Effector memory CD8-positive, alpha-beta T cell (primary cell): ENCODE data around the gene PWP2.
"Not testable (repeated sequence)": the region's sequence is repeated elsewhere in the genome, so short reads cannot be mapped to it uniquely, and the experiment has no call there.

Experiments used
- ATAC-seq: fragments of 150-1000 bp; cut with Tn5 transposase; replicated peaks from 2 replicates; pipeline ENCODE4 v1.10.0; 2021; ENCODE audit warnings: mild to moderate bottlenecking, moderate library complexity
- DNase-seq, 3 experiments: peaks; one replicate each; pipeline ENCODE4 v3.0.0; 2021
- H3K27ac Mint-ChIP-seq, 2 donors: one replicate each; pipeline ENCODE4 v1.8.0; 2022; ENCODE audit warnings: mild to moderate bottlenecking in 2 of 2, mixed read lengths in 2 of 2, moderate library complexity in 2 of 2
- H3K27me3 Mint-ChIP-seq, 2 donors: one replicate each; pipeline ENCODE4 v1.8.0; 2022; ENCODE audit warnings: mixed read lengths in 2 of 2
- H3K36me3 Mint-ChIP-seq: one replicate; pipeline ENCODE4 v1.8.0; 2022; ENCODE audit warnings: mild to moderate bottlenecking, moderate library complexity, mixed read lengths; ENCODE audit not compliant: insufficient read depth
- H3K4me1 Mint-ChIP-seq, 2 donors: one replicate each; pipeline ENCODE4 v1.8.0; 2022; ENCODE audit warnings: low read depth in 2 of 2, mixed read lengths in 2 of 2
- H3K4me3 Mint-ChIP-seq, 2 donors: one replicate each; pipeline ENCODE4 v1.8.0; 2022; ENCODE audit warnings: mild to moderate bottlenecking in 2 of 2, mixed read lengths in 2 of 2, moderate library complexity in 2 of 2
- H3K9me3 Mint-ChIP-seq, 2 donors: one replicate each; pipeline ENCODE4 v1.8.0; 2022; ENCODE audit warnings: mixed read lengths in 2 of 2

Gene PWP2

DNA sequence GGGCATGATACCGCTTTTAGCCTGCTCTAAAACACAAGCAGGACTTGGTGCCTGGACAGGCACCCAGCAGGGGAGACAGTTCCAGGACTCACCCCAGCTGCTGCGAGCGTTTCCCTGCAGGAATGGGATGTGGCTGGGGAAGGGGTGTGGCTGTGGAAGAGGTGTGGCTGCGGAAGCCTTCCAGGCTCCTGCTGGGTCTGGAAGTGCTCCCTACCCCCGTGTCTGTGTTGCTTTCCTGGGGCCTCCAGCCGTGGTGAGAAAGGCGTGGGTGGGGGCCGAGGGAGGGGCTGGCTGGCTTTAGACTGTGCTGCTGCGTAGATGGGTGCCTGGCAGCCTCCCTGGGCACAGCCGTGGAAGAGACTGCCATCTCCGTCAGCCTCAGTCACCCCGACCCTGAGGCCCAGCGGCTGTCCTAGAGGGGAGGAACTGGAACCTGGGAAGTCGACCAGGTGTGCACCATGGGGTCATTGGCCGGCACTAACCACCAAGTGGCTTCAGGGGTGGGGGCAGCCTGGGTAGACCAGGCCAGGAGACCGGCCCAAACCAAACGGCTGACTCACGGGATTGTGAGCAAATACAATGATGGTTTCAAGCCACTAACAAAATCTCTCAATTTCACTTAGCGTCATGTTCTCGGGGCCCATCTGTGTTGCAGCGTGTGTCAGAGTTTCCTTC, 46.2 kb downstream of the PWP2 start:
- DNase-seq, H3K4me3 Mint-ChIP-seq, ATAC-seq, H3K27ac Mint-ChIP-seq, H3K9me3 Mint-ChIP-seq, H3K27me3 Mint-ChIP-seq, H3K36me3 Mint-ChIP-seq, H3K4me1 Mint-ChIP-seq: not testable (repeated sequence)

DNA sequence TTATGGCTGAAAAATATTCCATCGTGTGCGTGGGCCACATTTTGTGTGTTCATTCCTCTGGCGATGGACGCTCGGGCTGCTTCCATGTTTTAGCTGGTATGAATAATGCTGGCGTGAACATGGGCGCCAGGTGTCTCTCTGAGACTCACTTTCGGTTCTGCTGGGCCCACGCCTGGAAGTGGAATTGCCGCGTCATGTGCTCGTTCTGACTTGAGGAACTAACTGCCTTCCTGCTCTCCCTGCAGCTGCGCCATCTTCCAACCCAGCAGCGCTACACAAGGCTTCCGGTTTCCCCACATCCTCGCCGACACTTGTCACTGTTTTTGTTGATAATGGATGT, 46.7 kb downstream of the PWP2 start:
- H3K27ac Mint-ChIP-seq, H3K36me3 Mint-ChIP-seq, H3K4me3 Mint-ChIP-seq, H3K4me1 Mint-ChIP-seq, DNase-seq, H3K27me3 Mint-ChIP-seq, H3K9me3 Mint-ChIP-seq: not testable (repeated sequence)
- ATAC-seq, result peak; percentile 28

DNA sequence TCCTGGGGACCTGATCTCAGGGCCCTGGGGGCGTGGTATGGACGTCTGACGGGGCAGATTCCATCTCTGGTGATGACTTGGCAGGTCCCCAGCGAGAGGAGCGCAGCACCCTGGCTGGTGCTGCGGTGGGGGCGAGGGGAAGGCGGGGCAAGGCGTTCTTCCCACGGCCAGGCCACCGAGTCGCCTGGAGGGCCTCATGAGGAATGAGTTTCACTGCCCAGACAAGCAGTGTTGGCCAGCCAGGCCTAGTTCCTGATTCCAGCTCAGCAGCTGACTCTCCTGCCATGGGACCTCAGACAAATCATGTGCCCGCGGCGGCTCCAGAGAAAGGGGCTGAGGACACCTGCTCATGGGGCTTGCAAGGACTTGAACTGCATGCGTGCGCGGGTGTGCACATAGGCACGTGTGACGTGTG, 47.6 kb downstream of the PWP2 start:
- not testable (repeated sequence) for H3K36me3 Mint-ChIP-seq, ATAC-seq, H3K27ac Mint-ChIP-seq, H3K4me3 Mint-ChIP-seq, DNase-seq, H3K27me3 Mint-ChIP-seq, H3K9me3 Mint-ChIP-seq, H3K4me1 Mint-ChIP-seq

DNA sequence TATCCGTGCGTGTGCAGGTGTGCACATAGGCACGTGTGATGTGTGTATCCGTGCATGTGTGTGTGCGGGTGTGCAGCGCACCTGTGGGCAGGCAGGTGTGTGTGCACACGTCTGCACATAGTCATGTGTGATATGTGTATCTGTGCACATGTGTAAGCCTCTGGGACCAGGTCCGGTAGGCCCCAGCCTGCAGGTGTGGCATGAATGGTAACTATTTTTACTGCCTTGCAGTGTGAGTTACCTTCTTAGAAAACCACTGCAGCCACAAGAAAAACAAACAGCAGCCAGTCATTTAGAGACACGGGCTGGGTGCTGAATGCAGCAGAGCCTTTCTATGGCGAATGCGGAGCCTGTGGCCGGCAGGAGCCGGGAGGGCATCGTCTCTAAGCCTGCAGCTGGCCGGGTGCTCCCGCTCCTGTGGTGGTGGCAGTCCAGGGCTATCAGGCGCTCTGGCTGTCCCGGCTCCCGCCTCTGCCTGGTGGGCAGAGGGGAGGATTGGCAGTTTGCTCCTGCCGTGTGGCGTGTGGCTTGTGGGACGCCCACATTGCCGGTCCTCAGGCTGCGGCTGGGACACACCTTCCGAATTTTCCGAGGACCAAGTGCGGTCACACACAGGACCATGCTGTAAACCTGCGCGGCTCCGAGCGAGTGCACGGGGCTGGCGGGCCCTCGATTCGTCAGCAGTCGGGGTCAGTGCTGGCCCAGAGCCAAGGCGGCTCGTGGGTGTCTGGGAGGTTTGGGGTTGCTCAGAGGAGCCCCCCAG, 48.2 kb downstream of the PWP2 start:
- not testable (repeated sequence) for H3K9me3 Mint-ChIP-seq, H3K36me3 Mint-ChIP-seq, H3K4me3 Mint-ChIP-seq, H3K27ac Mint-ChIP-seq, H3K4me1 Mint-ChIP-seq, H3K27me3 Mint-ChIP-seq
- DNase-seq (peak in 1 of 3 experiments; percentile 5), ATAC-seq (peak; percentile 23)

DNA sequence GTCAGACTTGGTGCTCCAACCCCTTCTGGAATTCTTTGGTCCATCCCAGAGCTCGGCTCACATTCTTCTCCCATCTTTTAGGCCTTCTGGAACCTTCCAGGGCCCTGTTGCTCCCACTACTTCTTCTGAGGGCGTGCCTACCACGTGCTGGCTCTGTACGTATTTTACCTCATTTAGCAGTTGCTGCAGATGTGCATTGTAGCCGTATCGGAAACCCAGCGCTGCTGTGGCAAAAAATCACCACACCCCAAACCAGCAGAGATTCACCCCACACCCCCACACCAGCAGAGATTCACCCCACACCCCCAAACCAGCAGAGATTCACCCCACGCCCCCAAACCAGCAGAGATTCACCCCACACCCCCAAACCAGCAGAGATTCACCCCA, 48.8 kb downstream of the PWP2 start:
- H3K27ac Mint-ChIP-seq, DNase-seq: not testable (repeated sequence)

DNA sequence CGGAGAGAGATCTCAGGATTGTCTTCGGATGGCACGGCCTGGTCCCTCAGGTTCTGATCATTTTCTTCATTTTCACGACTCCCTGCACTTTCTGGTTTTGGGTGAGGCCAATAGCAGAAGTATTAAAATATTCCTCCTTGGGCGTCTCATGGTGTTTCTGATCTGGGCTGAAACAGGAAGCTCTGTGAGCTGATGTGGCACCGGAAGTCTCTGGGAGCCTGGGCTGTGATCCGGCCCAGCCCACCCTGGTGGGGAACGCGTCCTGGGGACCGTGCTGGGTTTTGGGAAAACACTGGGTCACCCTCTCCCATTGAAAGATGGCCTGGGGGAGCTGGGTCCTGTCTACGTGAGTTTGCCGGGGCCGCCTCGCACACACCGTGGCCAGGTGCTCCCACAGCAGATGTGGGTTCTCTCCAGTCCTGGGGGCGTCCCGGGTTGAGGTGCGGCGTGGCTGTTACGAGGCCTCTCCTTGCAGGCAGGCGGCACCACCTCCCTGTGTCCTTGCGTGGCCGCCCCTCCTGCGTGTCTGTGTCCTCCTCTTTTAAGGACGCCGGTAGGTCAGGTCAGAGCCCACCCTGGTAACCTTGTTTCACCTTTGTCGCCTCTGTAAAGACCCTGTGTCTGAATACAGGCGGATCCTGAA, 50.4 kb downstream of the PWP2 start:
- not testable (repeated sequence) for ATAC-seq, H3K27me3 Mint-ChIP-seq
- H3K4me3 Mint-ChIP-seq, result peak overlapping the region in 1 of 2 donors; percentile 51

More for the DNA sequence above, 48.8 kb downstream of the PWP2 start:
- not testable (repeated sequence) for H3K36me3 Mint-ChIP-seq, H3K27me3 Mint-ChIP-seq, H3K4me3 Mint-ChIP-seq, H3K4me1 Mint-ChIP-seq, H3K9me3 Mint-ChIP-seq
- peak; percentile 58 for ATAC-seq

DNA sequence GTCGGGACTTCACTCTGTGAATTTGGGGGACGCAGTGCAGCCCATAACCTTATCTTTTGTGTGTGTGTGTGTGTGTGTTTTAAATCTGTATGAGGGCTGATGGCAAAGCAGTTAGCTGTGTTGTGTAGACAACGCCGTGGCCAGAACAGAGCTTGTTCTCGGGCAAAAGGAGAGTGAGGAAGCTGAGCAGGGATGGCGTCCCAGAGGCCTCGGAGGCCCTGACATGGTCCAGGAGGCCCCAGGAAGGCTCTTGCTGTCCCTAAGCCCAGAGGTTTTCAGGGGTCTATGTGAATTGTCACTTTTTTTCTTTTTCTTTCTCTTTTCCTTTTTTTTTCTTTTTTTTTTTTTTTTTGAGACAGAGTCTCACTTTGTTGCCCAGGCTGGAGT, 50.9 kb downstream of the PWP2 start:
- H3K9me3 Mint-ChIP-seq, H3K36me3 Mint-ChIP-seq, H3K4me3 Mint-ChIP-seq, DNase-seq, H3K27me3 Mint-ChIP-seq, H3K27ac Mint-ChIP-seq, H3K4me1 Mint-ChIP-seq, ATAC-seq: not testable (repeated sequence)

More for the DNA sequence above, 50.4 kb downstream of the PWP2 start:
- H3K27ac Mint-ChIP-seq, result peak overlapping the region in 1 of 2 donors; percentile 19
- H3K9me3 Mint-ChIP-seq, H3K4me1 Mint-ChIP-seq, H3K36me3 Mint-ChIP-seq, DNase-seq: not testable (repeated sequence)

DNA sequence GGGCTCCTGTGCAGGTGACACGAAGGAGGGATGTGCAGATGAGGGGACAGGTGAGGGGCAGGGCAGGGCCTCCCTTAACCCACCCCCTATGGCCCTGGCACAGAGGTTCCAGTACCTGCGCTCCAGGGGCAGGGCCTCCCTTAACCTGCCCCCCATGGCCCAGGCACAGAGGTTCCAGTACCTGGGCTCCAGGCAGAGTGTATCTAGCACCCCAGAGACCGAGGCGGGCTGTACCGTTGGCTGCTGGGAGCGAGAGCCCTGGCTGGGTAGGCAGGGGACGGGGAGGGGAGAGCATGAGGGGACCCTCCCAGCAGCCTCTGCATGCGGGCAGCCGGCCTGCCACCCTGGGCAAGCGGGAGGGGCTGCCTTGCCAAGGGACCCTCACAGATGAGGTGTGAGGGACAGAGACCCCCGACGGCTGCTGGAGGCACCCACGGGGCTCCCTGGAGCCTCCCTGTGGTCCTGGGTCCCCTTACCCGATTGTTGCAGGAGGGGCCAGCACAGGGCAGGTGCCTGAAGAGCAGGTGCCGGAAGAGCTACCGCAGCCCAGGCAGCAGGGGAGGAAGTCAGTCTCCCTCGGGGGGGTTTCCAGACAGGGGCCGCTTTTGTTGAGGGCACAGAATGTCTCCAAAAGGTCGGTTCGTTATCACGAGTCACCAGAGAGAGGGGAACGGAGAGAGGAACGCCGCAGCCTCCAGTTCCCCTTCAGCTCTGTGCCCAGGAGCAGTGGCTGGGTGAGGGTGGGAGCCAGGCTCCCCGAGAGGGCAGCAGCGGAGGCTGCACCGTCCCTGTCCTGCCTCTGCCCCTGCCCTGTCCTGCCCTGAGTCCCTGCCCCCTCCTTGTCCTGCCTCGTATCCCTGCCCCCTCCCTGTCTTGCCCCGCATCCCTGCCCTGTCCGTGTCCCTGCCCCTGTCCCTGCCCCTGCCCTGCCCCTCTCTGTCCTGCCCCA, 52.4 kb downstream of the PWP2 start:
- peak; percentile 72 for ATAC-seq
- H3K36me3 Mint-ChIP-seq, H3K27me3 Mint-ChIP-seq, H3K4me3 Mint-ChIP-seq, DNase-seq, H3K9me3 Mint-ChIP-seq, H3K4me1 Mint-ChIP-seq, H3K27ac Mint-ChIP-seq: not testable (repeated sequence)

DNA sequence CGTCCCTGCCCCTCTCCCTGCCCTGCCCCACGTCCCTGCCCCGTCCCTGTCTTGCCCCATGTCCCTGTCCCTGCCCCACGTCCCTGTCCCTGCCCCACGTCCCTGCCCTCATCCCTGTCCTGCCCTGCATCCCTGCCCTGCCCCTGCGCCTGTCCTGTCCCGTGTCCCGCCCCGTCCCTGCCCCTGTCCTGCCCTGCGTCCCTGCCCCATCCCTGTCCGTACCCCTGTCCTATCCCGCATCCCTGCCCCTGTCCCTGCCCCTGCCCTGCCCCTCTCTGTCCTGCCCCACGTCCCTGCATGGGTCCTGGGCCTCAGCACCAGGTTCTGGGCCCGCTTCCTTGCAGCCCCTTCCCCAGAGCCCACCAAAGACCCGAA, 53.1 kb downstream of the PWP2 start:
- H3K4me1 Mint-ChIP-seq, DNase-seq, H3K27ac Mint-ChIP-seq, H3K36me3 Mint-ChIP-seq, ATAC-seq, H3K27me3 Mint-ChIP-seq, H3K4me3 Mint-ChIP-seq, H3K9me3 Mint-ChIP-seq: not testable (repeated sequence)

DNA sequence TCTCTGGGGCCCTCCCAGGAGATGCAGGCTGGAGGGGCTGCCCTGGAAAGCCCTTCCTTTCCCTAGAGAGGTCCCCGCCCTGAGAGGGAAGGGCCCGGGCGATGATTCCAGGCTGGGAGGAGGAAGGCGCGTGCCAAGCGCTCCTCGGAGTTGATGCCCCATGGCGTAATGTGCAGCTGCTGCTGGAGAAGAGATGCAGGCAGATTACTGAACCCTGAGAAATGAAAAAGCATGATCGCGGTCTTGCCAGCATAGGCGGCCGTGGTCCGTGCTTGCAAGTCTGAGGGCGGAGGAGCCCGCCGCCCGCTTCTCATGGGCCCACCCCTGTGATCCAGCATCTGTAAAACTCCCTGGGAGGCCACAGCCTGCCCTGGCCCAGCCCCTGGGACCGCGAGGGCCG, 53.6 kb downstream of the PWP2 start:
- ATAC-seq, H3K4me1 Mint-ChIP-seq, H3K4me3 Mint-ChIP-seq, H3K27me3 Mint-ChIP-seq, DNase-seq, H3K27ac Mint-ChIP-seq, H3K36me3 Mint-ChIP-seq, H3K9me3 Mint-ChIP-seq: not testable (repeated sequence)

DNA sequence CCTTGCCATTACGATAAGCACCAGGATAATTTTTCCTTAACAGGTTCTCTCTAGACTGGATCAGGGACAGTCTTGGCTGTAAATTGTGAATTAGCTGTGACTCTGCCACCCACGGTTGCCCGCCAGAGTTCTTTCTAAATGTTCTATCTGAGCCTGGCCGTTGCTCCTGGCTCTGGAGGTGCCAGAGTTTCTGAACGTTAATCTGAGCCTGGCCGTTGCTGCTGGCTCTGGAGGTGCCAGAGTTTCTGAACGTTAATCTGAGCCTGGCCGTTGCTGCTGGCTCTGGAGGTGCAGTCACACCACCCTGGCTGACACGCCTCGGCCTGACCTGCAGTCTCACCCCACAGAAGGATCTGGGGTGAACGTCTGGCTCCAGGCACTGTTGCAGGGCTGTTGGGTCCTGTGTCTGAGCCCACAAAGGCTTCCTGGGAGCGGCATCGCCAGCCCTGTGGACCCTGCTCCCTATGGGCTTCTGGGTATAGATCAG, 56.0 kb downstream of the PWP2 start:
- H3K36me3 Mint-ChIP-seq, H3K4me3 Mint-ChIP-seq: not testable (repeated sequence)

DNA sequence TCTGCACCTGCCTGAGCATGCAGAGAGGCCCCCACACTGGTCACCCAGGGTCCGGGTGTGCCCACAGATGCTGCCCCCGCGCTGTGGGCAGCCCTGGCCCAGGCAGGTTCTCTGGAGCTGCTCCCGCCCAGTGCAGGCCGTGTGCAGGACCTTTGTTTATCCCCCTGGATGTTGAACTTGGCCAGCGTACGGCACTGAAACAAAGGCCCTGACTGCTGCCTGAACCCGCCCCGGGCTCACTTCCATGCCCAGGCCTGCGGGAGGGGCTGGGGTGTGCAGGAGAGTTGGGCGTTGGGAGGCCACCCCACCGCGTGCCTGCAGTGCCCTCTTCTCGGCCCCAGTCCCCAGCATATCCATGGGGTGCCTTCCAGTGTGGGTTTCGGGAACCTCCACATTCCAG, 58.7 kb downstream of the PWP2 start:
- ATAC-seq, H3K27me3 Mint-ChIP-seq, H3K4me1 Mint-ChIP-seq, H3K9me3 Mint-ChIP-seq, DNase-seq, H3K4me3 Mint-ChIP-seq, H3K36me3 Mint-ChIP-seq, H3K27ac Mint-ChIP-seq: not testable (repeated sequence)

More for the DNA sequence above, 56.0 kb downstream of the PWP2 start:
- not testable (repeated sequence) for H3K4me1 Mint-ChIP-seq, H3K27ac Mint-ChIP-seq, H3K9me3 Mint-ChIP-seq, H3K27me3 Mint-ChIP-seq, ATAC-seq, DNase-seq

DNA sequence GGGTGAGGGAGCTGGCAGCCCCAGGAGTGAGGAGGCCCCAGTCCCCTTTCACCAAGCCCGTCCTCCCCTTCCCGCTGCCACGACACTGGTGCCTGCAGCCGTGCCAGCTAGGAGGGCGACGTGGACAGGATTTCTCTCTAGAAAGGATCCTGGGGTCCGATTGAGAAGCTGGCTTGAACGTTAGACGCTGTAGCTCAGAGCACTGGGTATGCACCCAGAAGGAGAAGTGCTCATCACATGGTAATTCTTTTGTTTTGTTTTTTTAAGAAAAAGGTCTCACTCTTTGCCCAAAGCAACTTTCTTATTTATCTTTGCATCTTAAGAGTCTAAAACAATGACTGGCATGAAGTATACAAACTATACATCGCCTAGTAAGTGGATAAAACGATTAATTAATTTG, 60.3 kb downstream of the PWP2 start:
- not testable (repeated sequence) for H3K27ac Mint-ChIP-seq, DNase-seq, ATAC-seq, H3K36me3 Mint-ChIP-seq, H3K4me1 Mint-ChIP-seq, H3K4me3 Mint-ChIP-seq, H3K27me3 Mint-ChIP-seq, H3K9me3 Mint-ChIP-seq
